BJ (cell line): ENCODE measurements around the gene ZNF20. TPM values are rescaled to one million over a fixed set of nuclear protein-coding genes. Genes with fewer than 3 reads are reported as not detected.
"Not testable (repeated sequence)": the region's sequence is repeated elsewhere in the genome, so short reads cannot be mapped to it uniquely, and the experiment has no call there.

Experiments used
- CTCF ChIA-PET: fragments of 350-600 bp; formaldehyde crosslinking; extraction: SDS; loops from one replicate; lab custom pipeline; 2021; ENCODE audit warnings: antibody characterized with exemption, inconsistent platforms; lab: Yijun Ruan, JAX
- POLR2A ChIA-PET: fragments of 300-600 bp; sonication (Branson Sonifier 250); formaldehyde crosslinking; extraction: SDS; loops from one replicate; lab custom pipeline; 2021; ENCODE audit warnings: antibody characterized with exemption; lab: Charles Lee
- DNase-seq: peaks from one replicate; pipeline ENCODE4 v3.0.0-alpha.2; 2011; ENCODE audit warnings: low read depth
- H3K27me3 ChIP-seq: 2 replicates; pipeline ENCODE4 v1.6.0; 2011; ENCODE audit warnings: low read length; ENCODE audit not compliant: control insufficient read depth, insufficient read depth
- H3K36me3 ChIP-seq: 2 replicates; pipeline ENCODE4 v1.5.1; 2011; ENCODE audit warnings: low read length; ENCODE audit not compliant: control insufficient read depth, insufficient read depth
- H3K4me3 ChIP-seq: 2 replicates; pipeline ENCODE4 v1.5.1; 2011; ENCODE audit warnings: low read depth, mild to moderate bottlenecking, control low read depth, low read length
- CTCF ChIP-seq: IDR thresholded peaks from 2 replicates; pipeline ENCODE4 v1.5.1; 2011; ENCODE audit warnings: low read depth, mild to moderate bottlenecking, control low read depth, inconsistent platforms, low read length, moderate library complexity; ENCODE audit not compliant: insufficient read depth
- polyA plus RNA-seq: library from polyadenylated mRNA; depleted of rRNA; stranded (reverse); fragments of >200 nt; gene quantifications from 2 replicates; pipeline ENCODE4 v1.2.3, GENCODE V29; 2011

The ZNF20 gene
- polyA plus RNA-seq, 1 experiment = 2.1 TPM

GRCh38 chr19:12112701-12113100 is 27.4 kb downstream of the ZNF20 start:
- no peaks in the 10 kb centered on the region for H3K27me3 ChIP-seq
- ChIA-PET POLR2A (no interaction called here), CTCF (no interaction called here)
- no peak for TF ChIP-seq CTCF
- DNase-seq = no peak
- H3K36me3 ChIP-seq = peaks cover 3% of the 10 kb centered on the region; the same call in 1 of the 2 replicates
- no peak overlapping the region for H3K4me3 ChIP-seq

- ChIA-PET POLR2A (no interaction called here), CTCF (no interaction called here)
These were observed 28.1 kb downstream of the ZNF20 start for GRCh38 chr19:12111943-12112637.

GRCh38 chr19:12111176-12111575 is 29.0 kb downstream of the ZNF20 start:
- CTCF ChIA-PET = no interaction called here
- Histone ChIP-seq H3K27me3 (no peaks in the 10 kb centered on the region), H3K4me3 (no peak overlapping the region), H3K36me3 (peaks cover 3% of the 10 kb centered on the region; the same call in 1 of the 2 replicates)
- TF ChIP-seq CTCF = no peak
- DNase-seq = no peak
- POLR2A ChIA-PET = no interaction called here

More at GRCh38 chr19:12111943-12112637, 28.1 kb downstream of the ZNF20 start:
- Histone ChIP-seq H3K27me3 (no peaks in the 10 kb centered on the region), H3K36me3 (peaks cover 3% of the 10 kb centered on the region; the same call in 1 of the 2 replicates), H3K4me3 (no peak overlapping the region)
- no peak for TF ChIP-seq CTCF
- DNase-seq = no peak

GRCh38 chr19:12103909-12104308 is 36.2 kb downstream of the ZNF20 start:
- H3K36me3 ChIP-seq, H3K4me3 ChIP-seq, H3K27me3 ChIP-seq, POLR2A ChIA-PET, DNase-seq: not testable (repeated sequence)
- CTCF ChIA-PET = interaction anchor here (1.4 kb wide), 2 partner anchors 13 to 140 kb away, joined by 3 to 4 read pairs; no protein-coding TSS in a partner anchor

- no peaks in the 10 kb centered on the region for H3K27me3 ChIP-seq
- no peak for TF ChIP-seq CTCF
- H3K36me3 ChIP-seq = no peaks in the 10 kb centered on the region; the same call in 1 of the 2 replicates
- POLR2A ChIA-PET = no interaction called here
- H3K4me3 ChIP-seq = no peak overlapping the region
- no peak for DNase-seq
- CTCF ChIA-PET = interaction anchor here (0.7 to 1.4 kb wide), 2 partner anchors 38 to 1989 kb away, joined by 3 to 5 read pairs; no protein-coding TSS in a partner anchor
These were observed 42.1 kb downstream of the ZNF20 start for GRCh38 chr19:12098040-12098439.
